Left forelimb (tissue), 1 donor: ENCODE measurements around the gene ARHGAP22.
A peak's percentile ranks its signal among the peaks of the same experiment; 100 is the strongest.

Source experiments
- DNase-seq: peaks from one replicate; pipeline ENCODE4 v3.0.0-alpha.2; 2018; ENCODE audit warnings: low spot score

ARHGAP22 gene

GRCh38 chr10:48496831-48497779 lies 107.8 kb downstream of the ARHGAP22 start:
- DNase-seq = peak; percentile 57

- DNase-seq = no peak
These were observed 108.6 kb downstream of the ARHGAP22 start for GRCh38 chr10:48496105-48496830.

GRCh38 chr10:48495282-48496045 lies 109.4 kb downstream of the ARHGAP22 start:
- DNase-seq = peak; percentile 38

- DNase-seq = no peak
These were observed 110.3 kb downstream of the ARHGAP22 start for GRCh38 chr10:48494611-48495010.

GRCh38 chr10:48494073-48494472 lies 110.8 kb downstream of the ARHGAP22 start:
- no peak for DNase-seq

- DNase-seq = peak; percentile 60
These were observed 111.6 kb downstream of the ARHGAP22 start for GRCh38 chr10:48493083-48493871.

- DNase-seq = no peak
These were observed 112.7 kb downstream of the ARHGAP22 start for GRCh38 chr10:48492201-48492600.

- peak; percentile 26 for DNase-seq
These were observed 113.3 kb downstream of the ARHGAP22 start for GRCh38 chr10:48491392-48492139.

- peak; percentile 56 for DNase-seq
These were observed 113.9 kb downstream of the ARHGAP22 start for GRCh38 chr10:48490946-48491345.

GRCh38 chr10:48490571-48490940 lies 114.3 kb downstream of the ARHGAP22 start:
- peak; percentile 56 for DNase-seq

- peak; percentile 12 for DNase-seq
These were observed 115.8 kb downstream of the ARHGAP22 start for GRCh38 chr10:48489099-48489498.

- DNase-seq = no peak
These were observed 117.6 kb downstream of the ARHGAP22 start for GRCh38 chr10:48487244-48487643.

GRCh38 chr10:48485711-48486110 lies 119.2 kb downstream of the ARHGAP22 start:
- DNase-seq = no peak

GRCh38 chr10:48484911-48485310 lies 120.0 kb downstream of the ARHGAP22 start:
- DNase-seq = no peak

- no peak for DNase-seq
These were observed 122.7 kb downstream of the ARHGAP22 start for GRCh38 chr10:48482207-48482606.

- peak; percentile 14 for DNase-seq
These were observed 123.5 kb downstream of the ARHGAP22 start for GRCh38 chr10:48481385-48481784.

GRCh38 chr10:48480397-48481374 lies 124.2 kb downstream of the ARHGAP22 start:
- DNase-seq = peak; percentile 50

GRCh38 chr10:48478980-48479811 lies 125.7 kb downstream of the ARHGAP22 start:
- DNase-seq = peak; percentile 42

- peak; percentile 47 for DNase-seq
These were observed 126.4 kb downstream of the ARHGAP22 start for GRCh38 chr10:48478469-48478868.
